GM12801 (cell line): ENCODE results near the gene LMBR1L.

ENCODE experiments used
- TF ChIP-seq, protein P1 (sequence below): IDR thresholded peaks from one replicate; pipeline ENCODE4 v1.5.1; 2011; ENCODE audit warnings: control low read depth; ENCODE audit not compliant: insufficient read length; ENCODE audit errors: extremely low read depth

LMBR1L gene, protein sequence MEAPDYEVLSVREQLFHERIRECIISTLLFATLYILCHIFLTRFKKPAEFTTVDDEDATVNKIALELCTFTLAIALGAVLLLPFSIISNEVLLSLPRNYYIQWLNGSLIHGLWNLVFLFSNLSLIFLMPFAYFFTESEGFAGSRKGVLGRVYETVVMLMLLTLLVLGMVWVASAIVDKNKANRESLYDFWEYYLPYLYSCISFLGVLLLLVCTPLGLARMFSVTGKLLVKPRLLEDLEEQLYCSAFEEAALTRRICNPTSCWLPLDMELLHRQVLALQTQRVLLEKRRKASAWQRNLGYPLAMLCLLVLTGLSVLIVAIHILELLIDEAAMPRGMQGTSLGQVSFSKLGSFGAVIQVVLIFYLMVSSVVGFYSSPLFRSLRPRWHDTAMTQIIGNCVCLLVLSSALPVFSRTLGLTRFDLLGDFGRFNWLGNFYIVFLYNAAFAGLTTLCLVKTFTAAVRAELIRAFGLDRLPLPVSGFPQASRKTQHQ

DNA sequence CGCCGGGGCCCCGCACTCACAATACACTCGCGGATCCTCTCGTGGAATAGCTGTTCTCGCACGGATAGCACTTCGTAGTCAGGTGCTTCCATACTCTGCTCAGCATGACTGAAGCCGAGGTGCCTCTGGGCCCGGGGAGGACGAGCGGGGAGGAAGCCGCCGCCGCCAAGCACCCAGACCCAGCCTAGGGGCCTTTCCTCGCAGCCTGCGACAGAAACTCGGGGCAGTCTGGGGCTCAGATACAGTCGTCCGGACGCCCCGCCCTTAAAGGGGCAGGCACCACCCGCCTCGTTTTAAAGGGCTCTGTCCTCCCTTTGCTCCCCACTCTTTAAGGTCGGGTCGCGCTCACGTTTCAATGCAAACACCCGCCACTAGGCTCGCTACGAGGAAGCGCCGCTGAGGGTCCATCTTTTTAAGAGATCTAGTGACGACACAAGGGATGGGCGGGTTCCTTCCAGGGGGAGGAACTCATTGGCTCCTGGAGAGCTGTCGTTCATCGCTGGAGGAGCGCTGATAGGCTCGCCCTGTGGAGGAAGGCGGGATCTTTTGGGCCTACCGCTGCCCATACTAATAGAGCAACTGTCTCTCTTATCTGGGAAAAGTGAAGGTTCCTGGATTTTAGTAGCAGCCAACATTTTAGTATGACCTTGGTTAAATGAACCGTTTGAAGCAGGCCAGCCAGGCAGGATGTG is at the start of gene LMBR1L:
TSS of gene LMBR1L (minus strand) at position 384 of the 692 bp plus-strand sequence. CDS start at position 92, 292 bp downstream.
- TF ChIP-seq, protein P1, sequence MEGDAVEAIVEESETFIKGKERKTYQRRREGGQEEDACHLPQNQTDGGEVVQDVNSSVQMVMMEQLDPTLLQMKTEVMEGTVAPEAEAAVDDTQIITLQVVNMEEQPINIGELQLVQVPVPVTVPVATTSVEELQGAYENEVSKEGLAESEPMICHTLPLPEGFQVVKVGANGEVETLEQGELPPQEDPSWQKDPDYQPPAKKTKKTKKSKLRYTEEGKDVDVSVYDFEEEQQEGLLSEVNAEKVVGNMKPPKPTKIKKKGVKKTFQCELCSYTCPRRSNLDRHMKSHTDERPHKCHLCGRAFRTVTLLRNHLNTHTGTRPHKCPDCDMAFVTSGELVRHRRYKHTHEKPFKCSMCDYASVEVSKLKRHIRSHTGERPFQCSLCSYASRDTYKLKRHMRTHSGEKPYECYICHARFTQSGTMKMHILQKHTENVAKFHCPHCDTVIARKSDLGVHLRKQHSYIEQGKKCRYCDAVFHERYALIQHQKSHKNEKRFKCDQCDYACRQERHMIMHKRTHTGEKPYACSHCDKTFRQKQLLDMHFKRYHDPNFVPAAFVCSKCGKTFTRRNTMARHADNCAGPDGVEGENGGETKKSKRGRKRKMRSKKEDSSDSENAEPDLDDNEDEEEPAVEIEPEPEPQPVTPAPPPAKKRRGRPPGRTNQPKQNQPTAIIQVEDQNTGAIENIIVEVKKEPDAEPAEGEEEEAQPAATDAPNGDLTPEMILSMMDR, result no peak

DNA sequence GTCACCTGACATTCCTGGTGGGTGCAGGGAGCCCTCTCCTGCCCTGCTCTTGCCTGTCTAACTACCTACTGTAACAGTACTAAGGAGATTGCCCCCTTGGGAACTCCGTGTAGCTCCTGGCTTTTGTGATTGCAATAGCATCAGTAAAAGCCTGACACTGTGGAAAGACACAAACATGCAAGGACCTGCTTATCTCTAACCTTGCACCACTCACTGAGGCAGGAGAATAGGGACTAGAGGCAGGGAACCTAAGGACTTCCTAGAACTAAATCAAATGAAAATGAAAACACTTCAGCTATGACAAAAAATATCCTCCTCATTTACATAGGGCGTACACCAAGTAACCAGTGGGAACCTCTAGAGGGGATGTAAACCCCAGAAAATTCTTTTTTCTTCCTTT is 49.8 kb upstream of the LMBR1L start:
- TF ChIP-seq, protein P1, result no peak

DNA sequence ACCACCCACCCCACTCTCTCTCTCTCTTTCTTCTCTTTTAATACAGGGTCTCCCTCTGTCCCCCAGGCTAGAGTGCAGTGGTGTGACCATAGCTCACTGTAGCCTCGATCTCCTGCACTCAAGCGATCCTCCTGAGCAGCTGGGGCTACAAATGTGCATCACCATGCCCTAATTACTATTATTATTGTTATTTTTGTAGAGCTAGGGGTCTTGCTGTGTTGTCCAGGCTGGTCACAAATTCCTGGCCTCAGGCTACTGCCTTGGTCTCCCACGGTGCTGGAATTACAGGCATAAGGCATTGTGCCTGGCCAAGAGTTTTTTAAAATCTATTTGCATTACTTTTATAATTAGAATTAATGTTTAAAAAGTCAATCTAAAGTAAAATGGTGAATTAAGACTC is 43.6 kb upstream of the LMBR1L start:
- TF ChIP-seq, protein P1, result no peak

DNA sequence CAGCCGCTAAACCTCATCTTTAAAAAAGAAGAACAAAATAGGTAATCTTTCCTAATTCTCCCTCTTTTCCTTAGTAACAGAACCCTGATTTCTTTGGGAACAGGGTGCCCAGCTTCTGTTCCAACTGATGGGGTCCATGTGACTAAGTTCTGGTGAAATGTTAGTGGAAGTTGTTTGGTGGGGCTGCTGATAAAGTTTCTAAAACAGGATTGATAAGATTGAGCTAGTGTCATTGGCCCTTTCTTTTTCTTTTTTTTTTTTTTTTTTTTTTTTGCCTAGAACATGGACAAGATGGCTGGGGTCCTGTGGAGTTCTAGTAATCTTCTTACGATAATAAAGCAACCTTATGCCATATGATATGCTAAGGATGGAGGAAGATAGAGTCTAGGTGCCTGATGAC is 36.7 kb upstream of the LMBR1L start:
- TF ChIP-seq, protein P1, result no peak

DNA sequence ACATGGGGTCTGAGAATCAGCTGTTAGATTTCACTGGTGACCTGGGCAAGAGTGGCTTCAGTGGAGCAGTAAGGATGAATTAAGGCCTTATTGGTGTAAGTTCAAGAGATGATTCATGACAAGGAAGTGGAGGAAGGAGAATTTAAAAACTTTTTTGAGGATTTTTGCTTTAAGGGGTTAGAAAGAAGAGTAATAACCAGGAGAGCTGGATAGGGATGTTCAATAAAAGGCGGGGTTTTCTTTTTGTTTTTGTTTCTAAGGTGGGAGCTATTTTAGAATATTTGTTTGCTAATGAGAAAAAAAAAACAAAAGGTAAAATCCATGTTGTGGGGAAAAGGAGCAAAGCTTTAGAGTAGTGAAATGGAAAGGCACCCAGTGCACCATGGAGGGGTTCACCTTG is 35.8 kb upstream of the LMBR1L start:
- TF ChIP-seq, protein P1, result no peak

DNA sequence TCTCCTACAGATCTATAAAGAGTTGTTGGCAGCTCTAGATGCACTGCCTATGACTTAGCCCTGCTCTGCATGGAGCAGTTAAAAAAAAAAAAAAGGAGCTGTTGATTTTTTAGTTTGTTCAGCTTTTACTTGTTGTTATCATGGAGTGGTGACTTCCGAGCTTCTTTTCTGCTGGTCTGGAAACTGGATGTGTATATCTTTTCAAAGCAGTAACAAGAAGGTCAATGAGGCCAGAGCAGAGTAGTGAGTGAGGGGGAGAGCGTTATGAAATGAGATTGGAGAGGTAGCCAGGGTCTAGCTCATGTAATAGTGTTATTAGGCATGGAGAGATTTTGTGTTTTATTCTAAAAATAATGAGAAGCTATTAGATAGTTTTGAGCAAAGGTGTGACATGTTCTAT is 33.7 kb upstream of the LMBR1L start:
- TF ChIP-seq, protein P1, result no peak

DNA sequence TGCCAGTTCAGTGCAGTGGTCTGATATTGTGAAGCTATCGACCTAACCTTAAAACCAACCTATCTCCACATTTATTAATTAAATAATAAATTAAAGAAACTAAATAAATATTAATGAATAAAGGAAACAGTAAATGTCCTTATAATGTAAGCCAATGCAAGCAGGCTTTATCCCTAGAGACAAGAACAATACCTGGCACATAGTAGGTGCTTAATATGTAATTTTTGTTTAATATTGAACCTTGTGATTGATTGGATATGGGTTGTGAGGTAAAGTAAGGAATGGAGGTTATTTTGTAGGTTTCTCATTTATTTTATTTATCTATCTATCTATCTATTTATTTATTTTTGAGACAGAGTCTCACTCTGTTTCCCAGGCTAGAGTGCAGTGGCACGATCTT is 28.4 kb upstream of the LMBR1L start:
- TF ChIP-seq, protein P1, result no peak
